T-helper 1 cell treated with Interleukin-12 subunit alpha and Interleukin-12 subunit beta and Interleukin-4 antibody, amounts not matched to agents 30 μg/mL and 1 μg/mL, for 36 hours (primary cell): ENCODE measurements around the gene CA9.
"Not testable (repeated sequence)": the region's sequence is repeated elsewhere in the genome, so short reads cannot be mapped to it uniquely, and the experiment has no call there.

Experiments
- H3K27ac Mint-ChIP-seq: one replicate; pipeline ENCODE4 v1.8.0; 2021; ENCODE audit warnings: mild to moderate bottlenecking, mixed read lengths
- H3K27me3 Mint-ChIP-seq: one replicate; pipeline ENCODE4 v1.8.0; 2021; ENCODE audit warnings: low read depth, mixed read lengths
- H3K36me3 Mint-ChIP-seq: one replicate; pipeline ENCODE4 v1.8.0; 2021; ENCODE audit warnings: low read depth, mixed read lengths
- H3K4me1 Mint-ChIP-seq: one replicate; pipeline ENCODE4 v1.8.0; 2021; ENCODE audit warnings: low read depth, mixed read lengths
- H3K4me3 Mint-ChIP-seq: one replicate; pipeline ENCODE4 v1.8.0; 2021; ENCODE audit warnings: mild to moderate bottlenecking, moderate library complexity, mixed read lengths
- H3K9me3 Mint-ChIP-seq: one replicate; pipeline ENCODE4 v1.8.0; 2021; ENCODE audit warnings: mixed read lengths

CA9 gene

GRCh38 chr9:35673132-35674024 lies at the start of gene CA9:
CA9 (plus strand) TSS chr9:35673928; CDS start chr9:35673960, 32 bp downstream.
- H3K27me3 Mint-ChIP-seq, result peaks cover 40% of the 10 kb centered on the region
- H3K4me1 Mint-ChIP-seq, result peaks cover 8% of the 10 kb centered on the region
- H3K36me3 Mint-ChIP-seq, result peaks cover 2% of the 10 kb centered on the region
- H3K9me3 Mint-ChIP-seq, result no peaks in the 10 kb centered on the region
- peak within 1 kb of the TSS; percentile 1 for H3K27ac Mint-ChIP-seq
- H3K4me3 Mint-ChIP-seq, result peak within 1 kb of the TSS; percentile 41

- H3K36me3 Mint-ChIP-seq, result peaks cover 3% of the 10 kb centered on the region
- H3K9me3 Mint-ChIP-seq, result no peaks in the 10 kb centered on the region
- no peak overlapping the region for H3K4me3 Mint-ChIP-seq
- H3K27ac Mint-ChIP-seq, result no peak overlapping the region
- H3K27me3 Mint-ChIP-seq, result peaks cover 4% of the 10 kb centered on the region
- H3K4me1 Mint-ChIP-seq, result peaks cover 3% of the 10 kb centered on the region
Measured at GRCh38 chr9:35627575-35627974, 46.2 kb upstream of the CA9 start.

- H3K4me1 Mint-ChIP-seq, result peaks cover 3% of the 10 kb centered on the region
Measured at GRCh38 chr9:35628389-35628991, 45.2 kb upstream of the CA9 start.

GRCh38 chr9:35629597-35629996 lies 44.1 kb upstream of the CA9 start:
- Mint-ChIP-seq H3K36me3 (peaks cover 3% of the 10 kb centered on the region), H3K27me3 (peaks cover 4% of the 10 kb centered on the region)

More at GRCh38 chr9:35628389-35628991, 45.2 kb upstream of the CA9 start:
- peaks cover 3% of the 10 kb centered on the region for H3K36me3 Mint-ChIP-seq
- H3K27me3 Mint-ChIP-seq, result peaks cover 4% of the 10 kb centered on the region
- no peaks in the 10 kb centered on the region for H3K9me3 Mint-ChIP-seq
- no peak overlapping the region for H3K4me3 Mint-ChIP-seq
- H3K27ac Mint-ChIP-seq, result no peak overlapping the region

GRCh38 chr9:35635730-35636129 lies 38.0 kb upstream of the CA9 start:
- Mint-ChIP-seq H3K36me3 (peaks cover 12% of the 10 kb centered on the region), H3K27me3 (no peaks in the 10 kb centered on the region), H3K27ac (no peak overlapping the region), H3K4me3 (no peak overlapping the region), H3K4me1 (peaks cover 35% of the 10 kb centered on the region), H3K9me3 (peaks cover 4% of the 10 kb centered on the region)

More at GRCh38 chr9:35629597-35629996, 44.1 kb upstream of the CA9 start:
- H3K4me1 Mint-ChIP-seq, result peaks cover 3% of the 10 kb centered on the region
- no peak overlapping the region for H3K27ac Mint-ChIP-seq
- no peak overlapping the region for H3K4me3 Mint-ChIP-seq
- no peaks in the 10 kb centered on the region for H3K9me3 Mint-ChIP-seq

- Mint-ChIP-seq H3K4me1 (peaks cover 38% of the 10 kb centered on the region), H3K27ac (no peak overlapping the region), H3K4me3 (no peak overlapping the region), H3K9me3 (peaks cover 10% of the 10 kb centered on the region), H3K36me3 (peaks cover 18% of the 10 kb centered on the region), H3K27me3 (no peaks in the 10 kb centered on the region)
Measured at GRCh38 chr9:35636135-35636876, 37.4 kb upstream of the CA9 start.

GRCh38 chr9:35636877-35637246 lies 36.9 kb upstream of the CA9 start:
- H3K27me3 Mint-ChIP-seq, H3K27ac Mint-ChIP-seq, H3K4me3 Mint-ChIP-seq: not testable (repeated sequence)
- Mint-ChIP-seq H3K9me3 (peaks cover 14% of the 10 kb centered on the region), H3K4me1 (peaks cover 41% of the 10 kb centered on the region), H3K36me3 (peaks cover 21% of the 10 kb centered on the region)

- H3K4me1 Mint-ChIP-seq, result peaks cover 41% of the 10 kb centered on the region
- H3K4me3 Mint-ChIP-seq, H3K27me3 Mint-ChIP-seq: not testable (repeated sequence)
- peaks cover 14% of the 10 kb centered on the region for H3K9me3 Mint-ChIP-seq
- H3K27ac Mint-ChIP-seq, result peak overlapping the region; percentile 23
- H3K36me3 Mint-ChIP-seq, result peaks cover 21% of the 10 kb centered on the region
Measured at GRCh38 chr9:35637427-35637955, 36.2 kb upstream of the CA9 start.

GRCh38 chr9:35638751-35639150 lies 35.0 kb upstream of the CA9 start:
- H3K4me1 Mint-ChIP-seq, result peaks cover 43% of the 10 kb centered on the region
- H3K4me3 Mint-ChIP-seq, result peak overlapping the region; percentile 30
- H3K27ac Mint-ChIP-seq, result peak overlapping the region; percentile 80
- H3K27me3 Mint-ChIP-seq, result not testable (repeated sequence)
- H3K9me3 Mint-ChIP-seq, result peaks cover 14% of the 10 kb centered on the region
- peaks cover 26% of the 10 kb centered on the region for H3K36me3 Mint-ChIP-seq

- not testable (repeated sequence) for H3K27me3 Mint-ChIP-seq
- Mint-ChIP-seq H3K4me3 (peak overlapping the region; percentile 59), H3K36me3 (peaks cover 26% of the 10 kb centered on the region), H3K27ac (peak overlapping the region; percentile 80), H3K9me3 (peaks cover 14% of the 10 kb centered on the region), H3K4me1 (peaks cover 43% of the 10 kb centered on the region)
Measured at GRCh38 chr9:35639225-35639624, 34.5 kb upstream of the CA9 start.

GRCh38 chr9:35639631-35640030 lies 34.1 kb upstream of the CA9 start:
- peaks cover 30% of the 10 kb centered on the region for H3K36me3 Mint-ChIP-seq
- H3K27ac Mint-ChIP-seq, result peak overlapping the region; percentile 80
- peaks cover 14% of the 10 kb centered on the region for H3K9me3 Mint-ChIP-seq
- peak overlapping the region; percentile 59 for H3K4me3 Mint-ChIP-seq
- H3K4me1 Mint-ChIP-seq, result peaks cover 47% of the 10 kb centered on the region
- no peaks in the 10 kb centered on the region for H3K27me3 Mint-ChIP-seq

GRCh38 chr9:35640431-35640830 lies 33.3 kb upstream of the CA9 start:
- H3K27me3 Mint-ChIP-seq, H3K27ac Mint-ChIP-seq, H3K4me3 Mint-ChIP-seq: not testable (repeated sequence)
- Mint-ChIP-seq H3K9me3 (peaks cover 14% of the 10 kb centered on the region), H3K4me1 (peaks cover 46% of the 10 kb centered on the region), H3K36me3 (peaks cover 32% of the 10 kb centered on the region)

GRCh38 chr9:35641478-35641877 lies 32.2 kb upstream of the CA9 start:
- not testable (repeated sequence) for H3K27ac Mint-ChIP-seq, H3K4me3 Mint-ChIP-seq, H3K27me3 Mint-ChIP-seq
- peaks cover 14% of the 10 kb centered on the region for H3K9me3 Mint-ChIP-seq
- H3K4me1 Mint-ChIP-seq, result peaks cover 47% of the 10 kb centered on the region
- H3K36me3 Mint-ChIP-seq, result peaks cover 36% of the 10 kb centered on the region

GRCh38 chr9:35643046-35643445 lies 30.7 kb upstream of the CA9 start:
- peaks cover 14% of the 10 kb centered on the region for H3K9me3 Mint-ChIP-seq
- H3K36me3 Mint-ChIP-seq, result peaks cover 38% of the 10 kb centered on the region
- H3K4me1 Mint-ChIP-seq, result peaks cover 44% of the 10 kb centered on the region
- no peaks in the 10 kb centered on the region for H3K27me3 Mint-ChIP-seq
- H3K27ac Mint-ChIP-seq, result no peak overlapping the region
- no peak overlapping the region for H3K4me3 Mint-ChIP-seq
